AG08395 (cell line): ENCODE results near the gene RNF2.
"Not testable (repeated sequence)": the region's sequence is repeated elsewhere in the genome, so short reads cannot be mapped to it uniquely, and the experiment has no call there.

Source experiments
- DNase-seq: peaks from one replicate; pipeline ENCODE4 v3.0.0; 2012; ENCODE audit warnings: mixed read lengths, low spot score

RNF2 gene

DNA sequence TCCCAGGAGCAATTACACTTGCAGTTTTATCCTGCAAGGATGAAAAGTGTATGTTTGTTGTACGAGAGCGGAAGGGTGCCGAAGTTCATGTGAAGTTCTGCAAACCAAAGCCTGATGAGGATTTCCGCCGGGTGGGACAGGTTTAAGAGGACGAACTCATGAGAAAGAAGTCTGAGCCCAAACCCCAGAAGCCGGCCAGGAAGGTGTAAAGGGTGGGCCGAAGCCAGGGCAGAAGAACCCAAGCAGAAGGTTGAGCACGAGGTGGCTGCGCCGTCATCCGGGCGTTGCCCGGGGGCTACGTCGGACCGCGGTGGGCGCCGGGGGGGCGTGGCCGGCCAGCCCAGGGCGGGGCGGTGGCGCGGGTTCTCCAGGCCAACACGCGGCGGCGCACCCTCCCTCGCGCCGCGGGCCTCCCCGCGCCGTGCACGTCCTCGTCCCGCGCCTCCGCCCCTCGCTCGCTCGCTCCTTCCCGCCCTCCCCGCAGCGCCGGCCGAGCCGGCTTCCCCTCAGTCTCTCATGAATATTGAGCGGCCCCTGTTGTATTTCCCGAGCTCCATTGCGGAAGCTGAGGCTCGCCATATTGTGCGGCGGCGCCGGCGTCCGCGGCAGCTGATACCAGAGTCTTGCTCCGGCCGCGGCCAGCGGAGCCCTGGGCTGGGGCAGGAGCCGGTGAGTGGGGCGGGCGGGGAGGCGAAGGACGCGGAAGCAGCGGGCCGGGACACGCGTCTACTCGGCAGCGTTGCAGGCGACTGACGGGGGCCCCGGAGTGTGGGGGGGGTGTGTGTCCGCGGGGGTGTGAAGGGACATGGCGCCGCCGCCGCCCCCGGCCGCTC is at the start of gene RNF2:
Gene RNF2, plus strand, starts transcription at position 578 of the 833 bp plus-strand sequence. CDS start 41,996 bp downstream, outside the sequence.
- peak; percentile 78 for DNase-seq

DNA sequence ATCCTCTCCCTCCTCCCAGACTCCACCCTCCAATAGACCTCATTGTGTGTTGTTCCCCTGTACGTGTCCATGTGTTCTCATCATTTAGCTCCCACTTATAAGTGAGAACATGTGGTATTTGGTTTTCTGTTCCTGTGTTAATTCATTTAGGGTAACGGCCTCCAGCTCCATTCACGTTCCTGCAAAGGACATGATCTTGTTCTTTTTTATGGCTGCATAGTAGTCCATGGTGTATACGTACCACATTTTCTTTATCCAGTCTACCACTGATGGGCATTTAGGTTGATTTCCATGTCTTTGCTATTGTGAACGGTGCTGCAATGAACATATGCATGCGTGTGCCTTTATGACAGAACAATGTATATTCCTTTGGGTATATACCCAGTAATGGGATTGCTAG is 45.4 kb upstream of the RNF2 start:
- not testable (repeated sequence) for DNase-seq

DNA sequence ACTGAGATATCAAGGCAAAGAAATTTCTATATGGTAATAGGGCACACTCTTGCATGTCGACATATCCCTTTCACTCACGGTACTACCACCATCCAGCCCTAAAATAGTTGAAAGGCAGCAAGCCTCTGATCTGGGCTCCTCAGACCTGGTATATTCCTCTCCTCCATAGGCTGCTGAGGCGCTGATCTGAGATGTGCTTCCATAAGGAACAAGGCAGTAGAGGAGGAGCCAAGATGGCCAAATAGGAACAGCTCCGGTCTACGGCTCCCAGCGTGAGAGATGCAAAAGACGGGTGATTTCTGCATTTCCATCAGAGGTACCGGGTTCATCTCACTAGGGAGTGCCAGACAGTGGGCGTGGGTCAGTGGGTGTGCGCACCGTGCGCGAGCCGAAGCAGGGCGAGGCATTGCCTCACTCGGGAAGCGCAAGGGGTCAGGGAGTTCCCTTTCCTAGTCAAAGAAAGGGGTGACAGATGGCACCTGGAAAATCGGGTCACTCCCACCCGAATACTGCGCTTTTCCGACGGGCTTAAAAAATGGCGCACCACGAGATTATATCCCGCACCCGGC is 44.0 kb upstream of the RNF2 start:
- DNase-seq = not testable (repeated sequence)

DNA sequence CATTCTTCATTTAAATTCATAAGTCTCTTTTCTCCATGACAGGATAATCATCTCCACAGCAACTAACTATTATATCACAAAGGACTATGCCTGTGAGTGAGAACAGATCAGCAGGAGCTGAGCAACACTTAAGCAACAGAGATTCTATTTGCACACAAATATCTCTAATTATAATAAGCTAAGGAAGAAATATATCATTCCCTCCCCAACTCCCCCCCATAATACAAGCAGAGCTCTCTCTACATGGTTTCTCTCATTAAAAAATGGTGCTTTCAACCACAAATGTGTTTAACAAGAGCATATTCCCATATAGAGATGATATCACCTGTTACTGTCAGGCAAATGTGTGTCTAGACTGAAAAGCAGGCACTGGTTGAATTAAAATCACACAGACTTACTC is 36.5 kb upstream of the RNF2 start:
- no peak for DNase-seq

DNA sequence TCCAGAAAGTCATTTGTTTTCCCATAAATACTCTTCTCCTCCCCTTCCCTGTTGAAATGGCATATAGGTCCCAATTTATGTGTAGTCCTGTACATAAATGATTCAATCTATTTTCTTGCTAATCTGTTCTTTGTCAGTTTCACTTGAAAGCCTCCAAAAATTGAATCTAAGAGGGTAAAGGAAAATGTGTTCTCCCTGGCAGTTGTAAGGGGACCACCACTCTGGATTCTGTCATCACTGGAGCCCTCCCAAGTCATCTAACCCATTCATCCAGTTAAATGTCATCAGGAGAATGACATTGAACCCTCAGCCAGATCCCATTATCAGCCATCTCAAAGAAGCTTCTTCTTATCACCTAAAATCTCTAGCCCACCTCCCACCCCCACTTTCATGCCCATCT is 35.0 kb upstream of the RNF2 start:
- no peak for DNase-seq

DNA sequence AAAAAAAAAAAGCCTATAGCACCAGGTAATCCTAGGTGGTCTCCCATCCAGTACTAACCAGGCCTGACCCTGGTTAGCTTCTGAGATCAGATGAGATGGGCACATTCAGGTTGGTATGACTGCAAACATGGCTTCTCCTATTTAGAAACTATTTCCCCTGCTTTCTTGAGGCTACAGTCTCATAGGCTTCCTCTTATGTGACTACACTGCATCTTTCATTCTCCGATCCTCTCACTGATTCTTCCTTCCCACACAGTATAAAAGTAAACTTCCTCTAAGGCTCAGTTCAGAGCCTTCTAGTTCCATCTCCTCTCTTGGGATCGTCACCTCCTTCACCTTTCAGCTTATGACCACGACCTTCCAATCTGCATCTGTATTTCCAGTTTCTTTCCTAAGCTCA is 30.4 kb upstream of the RNF2 start:
- no peak for DNase-seq

DNA sequence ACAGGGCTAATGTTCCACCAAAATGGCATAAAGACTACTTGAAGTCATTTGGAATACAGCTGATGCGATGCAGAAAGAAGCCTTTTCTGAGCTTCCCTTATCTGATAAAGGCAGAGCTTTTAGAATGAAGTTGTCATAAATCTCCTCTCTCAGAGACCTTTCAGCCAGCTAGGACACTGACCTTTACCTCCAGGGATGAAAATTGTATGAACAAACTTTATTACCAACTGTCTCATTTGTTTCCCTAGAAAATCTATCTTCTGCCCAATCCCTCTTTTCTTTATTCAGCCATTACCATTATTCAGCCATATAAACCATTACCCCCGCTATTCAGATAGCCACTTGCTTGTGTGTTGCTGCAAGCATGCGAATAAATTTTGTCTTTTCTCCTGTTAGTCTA is 29.7 kb upstream of the RNF2 start:
- DNase-seq = no peak

DNA sequence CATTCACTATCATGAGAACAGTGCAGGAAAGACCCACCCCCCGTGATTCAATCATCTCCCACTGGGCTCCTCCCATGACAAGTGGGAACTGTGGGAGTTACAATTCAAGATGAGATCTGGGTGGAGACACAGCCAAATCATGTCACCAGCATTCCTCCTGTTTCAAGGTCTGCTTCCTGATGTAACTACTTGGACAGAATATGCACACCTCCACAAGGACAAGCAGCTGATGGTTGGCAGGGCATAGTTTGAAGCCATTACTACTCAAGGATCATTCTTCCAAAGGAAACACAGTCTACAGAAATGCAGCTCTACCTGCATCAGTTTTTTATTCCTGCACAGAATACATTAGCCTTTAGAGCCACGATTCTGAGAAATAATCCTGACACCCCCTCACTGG is 28.5 kb upstream of the RNF2 start:
- DNase-seq = no peak

DNA sequence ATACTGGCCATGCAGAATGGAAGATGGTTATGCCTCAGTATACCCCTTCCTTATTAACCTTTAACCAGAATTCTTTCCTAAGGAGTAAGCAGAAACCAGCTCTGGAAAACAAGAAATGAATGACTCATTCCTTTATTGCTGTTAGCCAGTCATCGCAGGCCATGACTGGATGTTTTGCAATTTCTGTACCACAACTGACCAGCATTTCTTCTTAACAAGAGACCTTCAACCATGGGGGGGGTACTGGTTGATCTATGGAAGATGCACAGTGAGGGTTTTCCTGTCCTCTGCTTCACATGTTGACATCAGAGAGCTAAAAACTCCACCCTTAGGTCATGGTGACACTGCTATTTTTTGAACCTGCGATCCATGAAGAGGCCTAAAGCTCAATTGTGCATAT is 28.0 kb upstream of the RNF2 start:
- peak; percentile 82 for DNase-seq

DNA sequence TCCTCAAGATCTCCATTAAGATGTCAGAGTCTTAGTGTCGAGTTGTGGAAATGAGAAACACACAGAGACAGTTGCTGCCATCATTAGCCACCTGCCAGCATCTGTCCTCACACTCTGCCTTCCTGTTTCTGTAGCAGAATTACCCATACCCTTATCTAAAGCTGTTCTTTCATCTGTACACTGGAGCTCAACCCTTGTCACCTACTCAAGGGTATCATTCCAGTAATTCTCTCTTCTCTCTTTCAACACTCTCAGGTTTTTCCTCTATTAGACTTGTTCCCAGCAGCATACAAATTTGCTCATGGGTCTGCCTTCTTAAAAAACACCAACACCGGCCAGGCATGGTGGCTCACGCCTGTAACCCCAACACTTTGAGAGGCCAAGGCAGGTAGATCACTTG is 27.4 kb upstream of the RNF2 start:
- no peak for DNase-seq

DNA sequence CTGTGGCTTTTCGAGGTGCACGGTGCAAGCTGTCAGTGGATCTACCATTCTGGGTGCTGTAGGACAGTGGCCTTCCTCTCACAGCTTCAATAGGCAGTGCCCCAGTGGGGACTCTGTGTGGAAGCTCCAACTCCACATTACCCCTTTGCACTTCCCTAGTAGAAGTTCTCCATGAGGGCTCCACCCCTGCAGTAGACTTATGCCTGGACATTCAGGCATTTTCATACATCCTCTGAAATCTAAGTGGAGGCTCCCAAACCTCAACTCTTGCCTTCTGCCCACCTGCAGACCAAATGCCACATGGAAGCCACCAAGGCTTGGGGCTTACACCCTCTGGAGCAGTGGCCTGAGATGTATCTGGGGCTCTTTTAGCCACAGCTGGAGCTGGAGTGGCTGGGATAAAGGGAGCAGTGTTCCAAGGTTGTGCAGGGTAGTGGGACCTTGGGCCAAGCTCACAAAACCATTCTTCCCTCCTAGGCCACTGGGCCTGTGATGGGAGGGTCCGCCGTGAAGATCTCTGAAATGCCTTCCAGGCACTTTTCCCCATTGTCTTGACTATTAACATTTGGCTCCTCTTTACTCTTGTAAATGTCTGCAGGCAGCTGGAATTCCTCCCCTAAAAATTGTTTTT is 18.0 kb upstream of the RNF2 start:
- no peak for DNase-seq

DNA sequence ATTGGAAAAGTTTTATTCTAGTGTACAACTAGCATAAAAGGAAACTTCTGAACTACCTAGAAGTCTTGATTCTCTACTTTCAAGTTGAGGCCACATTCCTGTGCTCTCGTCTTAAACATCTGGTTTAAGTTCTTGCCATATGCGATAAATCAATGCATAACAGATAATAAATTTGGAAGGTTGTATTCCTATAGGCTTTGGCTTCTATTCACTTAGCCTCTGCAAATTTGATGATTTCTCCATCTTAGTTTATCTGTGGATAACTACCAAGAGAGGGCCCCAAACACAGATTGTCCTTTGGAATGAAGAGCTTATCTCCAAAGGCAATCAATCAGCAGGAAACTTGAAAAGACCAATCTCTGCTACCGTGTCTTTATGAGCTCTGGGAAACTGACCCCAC is 11.7 kb upstream of the RNF2 start:
- DNase-seq = no peak

DNA sequence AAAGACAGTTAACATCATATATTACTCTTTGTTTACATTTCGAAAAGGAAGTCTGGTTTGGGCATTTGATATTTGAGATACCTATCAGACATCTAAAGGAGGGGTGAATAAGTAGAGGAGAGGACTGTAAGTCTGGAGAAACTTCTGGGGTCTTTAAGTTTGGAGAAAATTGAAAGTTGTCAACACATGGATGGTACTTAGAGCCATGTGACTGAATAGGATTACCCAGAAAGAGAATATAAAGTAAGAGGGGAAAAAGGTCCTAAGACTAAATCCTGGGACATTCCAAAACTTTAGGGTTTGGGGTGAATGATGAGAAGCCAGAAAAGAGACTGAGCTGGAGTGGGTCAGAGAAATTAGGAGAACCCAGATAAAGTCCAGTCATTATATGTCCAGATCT is 10.1 kb upstream of the RNF2 start:
- no peak for DNase-seq

DNA sequence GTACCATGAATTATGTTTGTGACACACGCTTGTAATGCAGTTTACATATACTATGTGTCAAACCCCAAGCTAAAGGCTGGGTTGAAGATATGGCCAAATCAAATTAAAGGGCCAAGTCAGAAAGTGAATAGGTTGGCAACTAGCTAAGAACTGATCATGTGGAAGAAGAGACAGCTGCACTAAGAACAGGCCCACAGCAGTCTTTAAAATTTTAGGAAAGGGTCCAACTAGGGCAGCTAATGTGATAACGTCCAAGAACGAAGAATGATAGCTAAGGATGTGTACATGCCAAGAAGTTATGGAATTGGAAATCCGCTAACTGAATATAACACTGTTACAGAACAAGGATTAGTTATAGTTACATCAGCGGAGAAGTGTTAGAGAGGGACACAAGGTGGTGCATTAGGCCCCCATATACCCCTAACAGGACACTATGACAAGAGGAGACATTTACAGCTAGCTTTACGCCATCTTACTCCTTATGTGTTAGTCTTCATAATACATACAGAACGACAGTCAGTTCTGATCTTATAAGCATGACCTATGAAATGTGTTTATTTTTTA is 6.5 kb upstream of the RNF2 start:
- DNase-seq = no peak

DNA sequence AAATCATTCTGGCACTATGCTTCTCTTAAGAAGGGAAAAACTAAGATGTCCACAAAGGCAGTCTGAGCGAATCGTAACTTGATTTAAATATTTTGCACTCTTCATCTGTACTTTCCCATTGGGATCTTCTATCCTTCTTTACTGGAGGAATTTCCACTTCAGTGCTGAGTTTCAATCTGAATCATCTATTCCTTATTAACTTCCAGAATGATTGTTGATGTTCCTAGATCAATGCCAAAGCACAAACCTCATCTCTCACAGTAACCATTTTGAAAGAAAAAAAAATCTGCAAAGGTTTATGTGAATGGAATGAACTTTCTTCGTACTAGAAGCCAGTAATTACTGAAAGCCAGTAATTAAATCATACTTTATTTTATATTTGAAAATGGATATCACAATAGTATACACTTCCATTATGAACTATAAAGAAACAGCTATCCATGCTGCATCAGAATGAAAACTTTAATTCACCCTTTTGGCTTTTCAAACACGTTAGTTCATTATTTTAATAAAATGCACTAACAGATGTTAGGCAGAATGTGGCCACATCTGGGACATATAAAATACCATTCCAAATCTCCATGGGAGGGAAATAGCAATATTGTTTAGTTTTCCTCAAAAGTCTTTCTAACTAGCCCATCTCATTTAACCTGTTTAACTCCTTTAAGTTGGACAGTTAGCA is 5.5 kb upstream of the RNF2 start:
- DNase-seq = no peak

DNA sequence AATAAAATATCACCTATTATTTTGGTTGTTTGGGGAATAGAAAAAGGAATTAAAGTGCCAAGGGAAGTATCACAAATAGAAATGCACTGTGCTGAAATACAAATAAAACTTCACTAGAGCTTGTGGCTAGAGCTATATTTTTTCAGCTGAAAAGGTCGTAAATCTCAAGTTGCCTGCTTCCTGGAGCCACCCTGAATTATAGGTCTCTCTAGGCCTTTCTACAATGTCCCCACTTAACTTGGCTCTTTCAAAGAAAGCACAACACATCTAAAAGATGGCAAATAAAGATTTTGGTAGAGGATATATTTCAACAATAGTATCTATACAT is 5.0 kb upstream of the RNF2 start:
- no peak for DNase-seq

DNA sequence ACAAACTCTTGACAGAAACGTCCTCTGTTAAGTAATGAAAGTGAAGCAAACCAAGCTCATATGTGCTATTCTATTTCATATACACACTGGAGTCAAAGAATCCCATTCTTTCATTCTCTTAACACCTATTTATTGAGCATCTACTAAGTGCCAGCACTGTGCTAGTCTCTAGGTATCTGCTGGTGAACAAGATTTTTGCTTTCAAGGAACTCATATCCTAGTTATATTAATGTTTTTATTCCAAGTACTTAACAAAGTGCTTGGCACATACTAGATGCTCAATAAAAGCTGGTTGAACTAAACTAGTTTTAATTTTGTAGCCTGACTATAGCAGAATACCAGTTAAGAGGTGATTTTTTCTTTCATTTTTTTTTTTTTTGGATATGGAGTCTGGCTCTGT is 3.6 kb upstream of the RNF2 start:
- DNase-seq = no peak

DNA sequence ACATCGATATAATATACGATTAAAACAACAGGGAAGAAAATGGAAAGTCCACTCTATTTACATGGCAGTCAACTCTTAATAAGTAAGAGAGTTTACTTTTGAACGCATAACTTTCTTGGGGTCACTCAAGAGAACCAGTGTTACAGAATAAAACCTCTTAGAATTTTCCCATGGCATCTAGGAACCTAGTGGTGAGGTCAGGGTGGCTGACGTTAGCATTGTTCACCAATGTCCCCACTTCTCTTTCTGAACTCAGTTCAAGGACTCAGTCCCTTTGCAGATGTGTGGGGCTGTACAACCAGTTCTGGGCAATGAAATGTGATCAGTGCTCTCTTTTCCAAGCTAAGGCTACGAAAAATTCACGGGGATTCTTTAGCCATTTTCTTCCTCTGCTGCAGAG is 2.6 kb upstream of the RNF2 start:
- DNase-seq = no peak

DNA sequence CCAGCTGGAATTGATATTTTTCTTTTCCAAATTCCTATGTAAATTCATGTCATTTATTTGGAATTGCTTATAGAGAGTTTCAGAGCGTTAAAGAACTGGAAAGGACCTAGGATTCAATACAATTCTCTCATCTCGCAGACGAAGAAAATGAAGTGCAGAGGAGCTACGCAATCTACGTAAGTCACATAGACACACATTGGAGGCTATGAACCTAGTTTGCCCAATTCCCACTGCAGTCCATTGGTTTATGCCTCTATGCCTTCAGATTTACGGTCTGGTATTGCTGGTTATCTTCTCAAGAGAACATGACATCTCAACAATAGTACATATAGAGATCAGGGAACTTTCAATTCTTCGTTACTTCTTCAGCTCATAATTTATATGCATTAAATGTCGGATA is 971 bp upstream of the RNF2 start:
- no peak for DNase-seq

DNA sequence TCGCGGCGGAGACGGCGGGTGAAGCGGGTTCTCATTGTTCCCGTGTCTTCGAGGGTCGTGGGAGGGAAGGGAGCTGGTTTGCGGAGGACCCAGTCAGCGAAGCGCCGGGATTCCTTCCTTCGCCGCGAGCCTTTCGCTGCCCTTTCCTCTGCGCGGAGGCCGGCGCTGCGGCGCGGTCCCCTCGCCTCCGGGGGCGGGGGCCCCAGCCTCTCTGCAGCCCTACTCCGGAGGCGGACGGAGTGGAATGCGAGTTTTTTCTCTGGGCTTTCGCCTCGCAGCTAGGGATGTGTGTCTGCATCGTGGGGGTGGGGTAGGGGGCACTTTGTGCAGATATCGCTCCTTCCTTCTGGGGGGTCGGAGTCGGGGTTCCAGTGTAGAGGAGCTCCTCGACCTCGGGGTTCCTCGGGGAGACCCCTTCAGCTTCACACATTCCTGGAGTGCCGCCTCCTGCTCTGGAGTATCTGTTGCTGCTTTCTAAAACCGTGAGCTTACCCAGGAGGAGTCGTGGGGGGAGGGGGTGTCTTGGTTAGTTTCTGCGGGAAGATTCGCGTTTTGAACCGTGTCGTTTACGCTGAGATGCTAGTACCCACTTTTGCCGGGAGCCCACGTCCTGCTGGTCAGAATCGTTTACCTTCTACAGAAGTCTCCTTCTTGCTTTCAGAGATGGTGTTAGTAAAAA is 595 bp downstream of the RNF2 start:
- peak; percentile 46 for DNase-seq

DNA sequence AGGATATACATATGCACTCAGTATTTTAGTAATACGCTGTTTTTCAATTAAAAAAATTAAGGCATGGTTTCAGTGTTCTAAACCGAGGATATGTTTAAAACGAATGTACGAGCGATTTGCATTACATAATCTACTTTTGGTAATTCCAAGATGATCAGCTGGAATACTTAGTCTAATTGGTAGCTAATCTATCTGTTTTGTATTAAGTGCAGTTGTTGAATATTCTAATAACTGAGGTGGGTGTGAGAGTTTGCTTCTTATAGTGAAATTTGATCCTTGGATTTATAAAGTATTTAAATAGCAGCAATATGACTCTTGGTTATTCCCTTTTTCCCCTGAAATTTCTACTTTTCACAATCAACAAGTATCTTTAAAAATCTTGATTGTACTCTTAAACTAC is 1.3 kb downstream of the RNF2 start:
- no peak for DNase-seq

DNA sequence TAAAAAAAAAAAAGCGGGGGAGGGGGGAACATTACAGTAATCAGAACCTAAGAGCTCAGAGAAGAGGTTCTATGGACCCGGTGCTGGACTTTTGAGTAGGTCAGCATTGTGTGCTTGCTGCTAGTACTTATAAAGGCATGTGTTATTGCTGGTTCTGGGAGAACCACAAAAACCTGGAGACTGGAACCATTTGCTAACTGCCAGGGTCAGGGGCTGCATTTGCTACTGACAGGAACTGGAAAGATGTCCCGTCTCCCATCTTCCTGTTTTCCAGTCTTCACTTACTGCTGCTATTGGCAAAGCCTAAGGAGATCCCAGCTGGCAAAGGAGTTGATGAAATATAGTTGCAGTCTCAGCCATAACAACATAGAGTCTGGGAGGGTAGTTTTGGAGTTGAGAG is 4.3 kb downstream of the RNF2 start:
- no peak for DNase-seq
